ENCODE data around the gene GBF1.

- TF ChIP-seq SIN3A (IDR thresholded peaks at IDR 0.05; ENCODE audit: borderline replicate concordance, low read depth, low read length) (no peak), GPN1 (CRISPR knock-in tag; IDR thresholded peaks at IDR 0.05; ENCODE audit: borderline replicate concordance) (no peak), POLR2AphosphoS5 (IDR thresholded peaks at IDR 0.05; ENCODE audit: low read depth, low read length) (no peak), KMT2A (CRISPR knock-in tag; IDR thresholded peaks at IDR 0.05) (no peak), RELA (CRISPR knock-in tag; IDR thresholded peaks at IDR 0.05) (no peak), ZNF121 (CRISPR knock-in tag; IDR thresholded peaks at IDR 0.05) (no peak)
Observed at GRCh38 chr10:102220612-102221011, 24.7 kb upstream of the GBF1 start.
